A549 (cell line): Measurements from ENCODE around the gene CMTM4. TPM values are rescaled to one million over a fixed set of nuclear protein-coding genes. Genes with fewer than 3 reads are reported as not detected.

Source experiments
- ATAC-seq, 2 experiments: fragments of 200-7000 bp in 1 of 2; fragments of >200 bp in 1 of 2; cut with Nextera tagmentation in 1 of 2; cut with Tn5 transposase in 1 of 2; 3 replicates each; pipeline versions ENCODE4 v1.8.0 to v1.9.1; 2018 to 2020; ENCODE audit warnings: mild to moderate bottlenecking in 1 of 2, moderate library complexity in 1 of 2
- CTCF ChIA-PET: fragments of 300-600 bp; sonication (Branson Sonifier 250); formaldehyde crosslinking; extraction: SDS; loops from one replicate; lab custom pipeline; 2021; ENCODE audit warnings: antibody characterized with exemption, inconsistent platforms; lab: Yijun Ruan, JAX
- POLR2A ChIA-PET: fragments of 350-600 bp; formaldehyde crosslinking; extraction: SDS; loops from one replicate; lab custom pipeline; 2021; ENCODE audit warnings: antibody characterized with exemption, inconsistent platforms; lab: Yijun Ruan, JAX
- DNase-seq, 2 experiments: peaks; one replicate each; pipeline versions ENCODE4 v3.0.0 to v3.0.0-alpha.2; 2011 to 2016; ENCODE audit warnings: low read depth in 1 of 2, low spot score in 1 of 2
- FAIRE-seq: peaks from 2 replicates; lab custom pipeline; 2011; peaks lifted over from hg19 to GRCh38; lab: Jason Lieb, UNC
- H3K27ac ChIP-seq, 2 experiments: fragments of >200 bp; sonication (Bioruptor Twin); formaldehyde crosslinking; 3 replicates each; pipeline ENCODE4 v1.5.1; 2016 to 2017
- H3K4me1 ChIP-seq: fragments of >200 bp; sonication (Bioruptor Twin); formaldehyde crosslinking; 3 replicates; pipeline ENCODE4 v1.6.1; 2016
- H3K4me2 ChIP-seq: fragments of >200 bp; sonication (Bioruptor Twin); formaldehyde crosslinking; 3 replicates; pipeline ENCODE4 v1.6.1; 2016
- H3K4me3 ChIP-seq: fragments of >200 bp; sonication (Bioruptor Twin); formaldehyde crosslinking; 3 replicates; pipeline ENCODE4 v1.5.1; 2016
- H3K9me3 ChIP-seq: fragments of >200 bp; sonication (Bioruptor Twin); formaldehyde crosslinking; 3 replicates; pipeline ENCODE4 v1.6.1; 2016
- ATOH8 ChIP-seq: fragments of 250-450 bp; sonication (Bioruptor Pico); IDR thresholded peaks from 2 replicates; pipeline ENCODE4 v1.5.0; 2020; ENCODE audit warnings: low read depth, mild to moderate bottlenecking, moderate library complexity
- CHD4 ChIP-seq: fragments of 200-600 bp; sonication (generic); IDR thresholded peaks from 2 replicates; pipeline ENCODE4 v1.6.1; 2016; ENCODE audit warnings: antibody characterized with exemption, mild to moderate bottlenecking, borderline replicate concordance
- CTCF ChIP-seq: fragments of >200 bp; sonication (Bioruptor Twin); formaldehyde crosslinking; IDR thresholded peaks from 3 replicates; pipeline ENCODE4 v1.5.1; 2016
- ESRRA ChIP-seq: fragments of 150-350 bp; IDR thresholded peaks from 2 replicates; pipeline ENCODE4 v1.6.1; 2014; ENCODE audit warnings: mild to moderate bottlenecking, low read length, borderline replicate concordance
- FOSL2 ChIP-seq, 2 experiments: fragments of 450-650 bp in 1 of 2; fragments of >200 bp in 1 of 2; sonication (Bioruptor Twin) in 1 of 2; formaldehyde crosslinking; IDR thresholded peaks; 2 replicates each; pipeline versions ENCODE4 v1.5.0 to v1.6.1; 2016 to 2020; ENCODE audit warnings: mild to moderate bottlenecking in 1 of 2, moderate library complexity in 1 of 2
- FOXS1 ChIP-seq: fragments of 250-450 bp; sonication (Bioruptor Pico); IDR thresholded peaks from 2 replicates; pipeline ENCODE4 v1.5.0; 2020; ENCODE audit warnings: mild to moderate bottlenecking, moderate library complexity
- HDAC2 ChIP-seq: fragments of 200-600 bp; sonication (generic); IDR thresholded peaks from 2 replicates; pipeline ENCODE4 v1.6.1; 2016
- HEYL ChIP-seq: fragments of 250-450 bp; sonication (Bioruptor Pico); IDR thresholded peaks from 2 replicates; pipeline ENCODE4 v1.8.0; 2021; ENCODE audit warnings: mild to moderate bottlenecking, moderate library complexity
- HMGXB4 ChIP-seq: fragments of 250-450 bp; sonication (Bioruptor Pico); IDR thresholded peaks from 2 replicates; pipeline ENCODE4 v1.5.0; 2021; ENCODE audit warnings: mild to moderate bottlenecking, moderate library complexity, borderline replicate concordance
- HOXB13 ChIP-seq: fragments of 250-450 bp; sonication (Bioruptor Pico); IDR thresholded peaks from 2 replicates; pipeline ENCODE4 v1.5.0; 2020; ENCODE audit warnings: low read depth, mild to moderate bottlenecking, moderate library complexity
- HOXB5 ChIP-seq: fragments of 250-450 bp; sonication (Bioruptor Pico); IDR thresholded peaks from 2 replicates; pipeline ENCODE4 v1.5.0; 2020; ENCODE audit warnings: mild to moderate bottlenecking, moderate library complexity
- MAFK ChIP-seq: fragments of 450-650 bp; IDR thresholded peaks from 2 replicates; pipeline ENCODE4 v1.6.1; 2014; ENCODE audit not compliant: partially characterized antibody
- MYC ChIP-seq: IDR thresholded peaks from 2 replicates; pipeline ENCODE4 v1.6.1; 2012; ENCODE audit warnings: mild to moderate bottlenecking, inconsistent platforms, low read length, improper control_type of control experiment, borderline replicate concordance
- NPAS2 ChIP-seq: fragments of 250-450 bp; sonication (Bioruptor Pico); IDR thresholded peaks from 2 replicates; pipeline ENCODE4 v1.8.0; 2022; ENCODE audit warnings: mild to moderate bottlenecking, moderate library complexity, borderline replicate concordance
- RARB ChIP-seq: fragments of 250-450 bp; sonication (Bioruptor Pico); IDR thresholded peaks from 2 replicates; pipeline ENCODE4 v1.8.0; 2021; ENCODE audit warnings: mild to moderate bottlenecking, moderate library complexity
- RCOR1 ChIP-seq: fragments of 150-350 bp; IDR thresholded peaks from 2 replicates; pipeline ENCODE4 v1.6.1; 2014; ENCODE audit warnings: antibody characterized with exemption, low read length, low read depth
- RFX5 ChIP-seq: fragments of 450-650 bp; IDR thresholded peaks from 2 replicates; pipeline ENCODE4 v1.7.1; 2014; ENCODE audit warnings: antibody characterized with exemption, mild to moderate bottlenecking, moderate library complexity
- SREBF2 ChIP-seq: fragments of 450-650 bp; IDR thresholded peaks from 2 replicates; pipeline ENCODE4 v1.6.1; 2014; ENCODE audit warnings: mild to moderate bottlenecking, moderate library complexity
- USF2 ChIP-seq: fragments of 450-650 bp; IDR thresholded peaks from 2 replicates; pipeline ENCODE4 v1.6.1; 2014; ENCODE audit warnings: antibody characterized with exemption
- ZFP36 ChIP-seq: fragments of 450-650 bp; IDR thresholded peaks from 2 replicates; pipeline ENCODE4 v1.6.1; 2014; ENCODE audit warnings: borderline replicate concordance; ENCODE audit not compliant: partially characterized antibody
- ZSCAN20 ChIP-seq: fragments of 250-450 bp; sonication (Bioruptor Pico); IDR thresholded peaks from 2 replicates; pipeline ENCODE4 v1.8.0; 2022; ENCODE audit warnings: mild to moderate bottlenecking, moderate library complexity
- WGBS: methylation state at CpG from one replicate; pipeline ENCODE4 v1.1.6; 2017; ENCODE audit errors: missing lambda C conversion rate; 5-methylcytosine and 5-hydroxymethylcytosine counted together
- polyA plus RNA-seq, 4 experiments: library from polyadenylated mRNA; depleted of rRNA in 3 of 4; stranded (reverse); fragments of >200 nt; fragmentation: RNase III in 1 of 4; extraction: RNeasy Plus Mini Kit Qiagen cat#74134 plus additional on column Dnase treatment in 1 of 4; gene quantifications; 2 replicates in 3 of 4; 3 replicates in 1 of 4; pipeline ENCODE4 v1.2.3, GENCODE V29; 2011 to 2017

The CMTM4 gene
- polyA plus RNA-seq, 2 of the 4 experiments (the other 2 are of a cell fraction) = 24.8 to 58.6 TPM

GRCh38 chr16:66587881-66588600 is 108.5 kb downstream of the CMTM4 start:
- DNase-seq (no peak), ATAC-seq (no peak), FAIRE-seq (no peak)
- no peak overlapping the region for H3K4me3 ChIP-seq
- ChIA-PET POLR2A (no interaction called here), CTCF (interaction anchor here (0.6 to 2.4 kb wide), 2 partner anchors 17 to 117 kb away, joined by 3 to 7 read pairs; no protein-coding TSS in a partner anchor)
- H3K4me1 ChIP-seq = no peaks in the 10 kb centered on the region
- no peak overlapping the region for H3K4me2 ChIP-seq
- H3K9me3 ChIP-seq = no peaks in the 10 kb centered on the region
- TF ChIP-seq ESRRA = no peak
- TF ChIP-seq FOXS1 (CRISPR knock-in tag) = no peak
- no peak for TF ChIP-seq RARB (CRISPR knock-in tag)
- no peak for TF ChIP-seq ZSCAN20 (CRISPR knock-in tag)
- TF ChIP-seq MYC = no peak
- no peak for TF ChIP-seq USF2
- peak; percentile 23 for TF ChIP-seq MAFK
- no peak for TF ChIP-seq RFX5
- WGBS = 76% methylated on average over 7 of the region's 7 CpGs
- H3K27ac ChIP-seq = no peak overlapping the region

- WGBS = 86% methylated on average over 10 of the region's 10 CpGs
- POLR2A ChIA-PET = no interaction called here
- no peak for ATAC-seq
Observed at GRCh38 chr16:66585481-66586239, 110.9 kb downstream of the CMTM4 start.

More at GRCh38 chr16:66585481-66586239, 110.9 kb downstream of the CMTM4 start:
- CTCF ChIA-PET = interaction anchor here (0.6 to 1.5 kb wide), 7 partner anchors 13 to 289 kb away, joined by 3 to 5 read pairs (median 3); no protein-coding TSS in a partner anchor
- no peaks in the 10 kb centered on the region for H3K9me3 ChIP-seq
- DNase-seq (no peak), FAIRE-seq (no peak)
- H3K4me1 ChIP-seq = no peaks in the 10 kb centered on the region
- H3K4me3 ChIP-seq = no peak overlapping the region
- H3K27ac ChIP-seq = no peak overlapping the region
- no peak overlapping the region for H3K4me2 ChIP-seq
- no peak for TF ChIP-seq ATOH8 (CRISPR knock-in tag)
- no peak for TF ChIP-seq HDAC2
- no peak for TF ChIP-seq RCOR1
- TF ChIP-seq HOXB13 = no peak
- no peak for TF ChIP-seq HOXB5
- TF ChIP-seq CHD4 = no peak
- no peak for TF ChIP-seq SREBF2
- TF ChIP-seq NPAS2 = no peak
- TF ChIP-seq FOSL2 (IDR thresholded peaks at IDR 0.05) = no peak
- TF ChIP-seq FOSL2 (CRISPR knock-in tag; IDR thresholded peaks at IDR 0.05) = no peak
- no peak for TF ChIP-seq HEYL
- no peak for TF ChIP-seq RARB (CRISPR knock-in tag)
- no peak for TF ChIP-seq CTCF
- TF ChIP-seq RFX5 = no peak
- no peak for TF ChIP-seq ZSCAN20 (CRISPR knock-in tag)
- no peak for TF ChIP-seq HMGXB4 (CRISPR knock-in tag)
- no peak for TF ChIP-seq ESRRA
- TF ChIP-seq ZFP36 = no peak
- no peak for TF ChIP-seq USF2
- TF ChIP-seq, all 56 proteins: peak for 0
